ENCODE data around the gene ANTXR2. TPM values are rescaled to one million over a fixed set of nuclear protein-coding genes. Genes with fewer than 3 reads are reported as not detected.
A peak's percentile ranks its signal among the peaks of the same experiment; 100 is the strongest.

Gene ANTXR2
- total and polyA plus RNA-seq, 2 of the 8 experiments (the other 6 are each of a cell fraction or from before 2014, with no cell fraction given) = 1.1 to 7.5 TPM

GRCh38 chr4:80072228-80072743, 743 bp downstream of the ANTXR2 start (continued):
- TF ChIP-seq POU5F1 (IDR thresholded peaks at IDR 0.05; ENCODE audit: low read depth, low read length) (no peak), RXRA (IDR thresholded peaks at IDR 0.05; ENCODE audit: insufficient read depth, low read depth, low read length) (no peak), RFX5 (IDR thresholded peaks at IDR 0.05; ENCODE audit: borderline replicate concordance, low read depth, low read length) (no peak), SUZ12 (IDR thresholded peaks at IDR 0.05; ENCODE audit: low read length) (no peak), NRF1 (IDR thresholded peaks at IDR 0.05; ENCODE audit: low read depth, low read length) (no peak), YY1 (IDR thresholded peaks at IDR 0.05; ENCODE audit: low read depth, low read length) (no peak), CTBP2 (IDR thresholded peaks at IDR 0.05; ENCODE audit: borderline replicate concordance, insufficient read depth, insufficient read length, low read length) (no peak), SAP30 (IDR thresholded peaks at IDR 0.05; ENCODE audit: insufficient read depth, insufficient replicate concordance, low read length) (no peak), TBP (IDR thresholded peaks at IDR 0.05; ENCODE audit: low read depth, low read length) (no peak), SRF (IDR thresholded peaks at IDR 0.05; ENCODE audit: low read depth, low read length) (no peak), EZH2 (IDR thresholded peaks at IDR 0.05; ENCODE audit: low read depth, low read length, severe bottlenecking) (peak; percentile 52), NANOG (IDR thresholded peaks at IDR 0.05; ENCODE audit: insufficient read depth, low read depth, low read length, poor library complexity, severe bottlenecking) (no peak), BACH1 (IDR thresholded peaks at IDR 0.05; ENCODE audit: low read length) (no peak), BRCA1 (IDR thresholded peaks at IDR 0.05; ENCODE audit: low read depth, low read length) (no peak), KDM4A (IDR thresholded peaks at IDR 0.05; ENCODE audit: low read depth, low read length, severe bottlenecking) (peak; percentile 97), CHD1 (IDR thresholded peaks at IDR 0.05; ENCODE audit: low read depth, low read length) (no peak), SP1 (IDR thresholded peaks at IDR 0.05; ENCODE audit: low read depth, low read length) (no peak), KDM5A (IDR thresholded peaks at IDR 0.05; ENCODE audit: low read length) (no peak), CHD2 (IDR thresholded peaks at IDR 0.05; ENCODE audit: low read length) (no peak), CREB1 (IDR thresholded peaks at IDR 0.05) (no peak), CBX5 (IDR thresholded peaks at IDR 0.05; ENCODE audit: low read depth, low read length) (no peak), TAF7 (optimal IDR thresholded peaks at IDR 0.05; ENCODE audit: borderline replicate concordance, low read depth, low read length) (no peak), FOSL1 (IDR thresholded peaks at IDR 0.05; ENCODE audit: insufficient read depth, low read depth, low read length) (no peak), ATF3 (IDR thresholded peaks at IDR 0.05; ENCODE audit: insufficient read depth, low read depth, low read length) (no peak), SIX5 (IDR thresholded peaks at IDR 0.05; ENCODE audit: low read depth, low read length) (no peak)

Data from H1 (cell line).